BLaER1 treated with 17β-estradiol and CSF1 and Interleukin-3, amounts not matched to agents 10 nM and 100 nM (cell line): ENCODE data around the gene DYNC1LI1.

Experiments used
- H3K27ac ChIP-seq, 11 experiments: shearing (Covaris generic); formaldehyde crosslinking; 2 replicates each; pipeline ENCODE4 v1.8.1; 2022
- H3K27me3 ChIP-seq, 11 experiments: shearing (Covaris generic); formaldehyde crosslinking; 2 replicates each; pipeline ENCODE4 v1.8.1; 2022
- H3K36me3 ChIP-seq, 11 experiments: shearing (Covaris generic); formaldehyde crosslinking; 2 replicates each; pipeline ENCODE4 v1.8.1; 2022
- H3K4me1 ChIP-seq, 10 experiments: shearing (Covaris generic); formaldehyde crosslinking; 2 replicates each; pipeline ENCODE4 v1.8.1; 2022
- H3K4me2 ChIP-seq, 11 experiments: shearing (Covaris generic); formaldehyde crosslinking; 2 replicates each; pipeline ENCODE4 v1.8.1; 2022
- H3K4me3 ChIP-seq, 10 experiments: shearing (Covaris generic); formaldehyde crosslinking; 2 replicates each; pipeline ENCODE4 v1.8.1; 2022
- H3K9ac ChIP-seq, 11 experiments: shearing (Covaris generic); formaldehyde crosslinking; 2 replicates each; pipeline ENCODE4 v1.8.1; 2022
- H3K9me3 ChIP-seq, 11 experiments: shearing (Covaris generic); formaldehyde crosslinking; replicated peaks in 1 of 11; 2 replicates each; pipeline ENCODE4 v1.8.1; 2022
- H4K20me1 ChIP-seq, 11 experiments: shearing (Covaris generic); formaldehyde crosslinking; 2 replicates each; pipeline ENCODE4 v1.8.1; 2022
- Cebpa-rat ChIP-seq, 11 experiments: shearing (Covaris generic); IDR thresholded peaks; 2 replicates each; pipeline ENCODE4 v1.8.1; 2022

DYNC1LI1 gene

DNA sequence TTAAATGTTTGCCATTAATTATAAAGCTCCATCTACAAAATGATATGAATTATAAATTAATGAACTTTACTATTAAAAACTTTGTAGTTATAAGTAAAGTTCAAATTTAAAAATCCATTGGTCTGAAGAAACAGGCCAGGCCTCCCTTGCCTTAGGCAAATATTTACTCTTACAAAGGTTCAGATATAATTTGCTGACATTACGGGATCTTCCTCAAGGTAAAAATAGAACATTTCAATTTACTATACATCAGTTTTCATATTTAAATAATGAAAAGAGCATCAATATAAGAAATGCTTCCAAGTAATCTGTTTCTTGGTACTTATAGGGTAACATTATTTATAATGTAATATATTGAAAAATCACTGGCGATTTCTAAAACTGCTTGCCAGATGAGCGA is 71.7 kb downstream of the DYNC1LI1 start:
- peaks cover 28 to 77% (median 69%) of the 10 kb centered on the region in 11 experiments; a peak in 21 of 22 replicates for H4K20me1 ChIP-seq
- no peak overlapping the region for H3K27ac ChIP-seq
- peaks cover 49 to 87% (median 69%) of the 10 kb centered on the region in 10 experiments for H3K4me1 ChIP-seq
- TF ChIP-seq Cebpa-rat (IDR thresholded peaks at IDR 0.05): no peak
- peaks cover 12 to 62% (median 26%) of the 10 kb centered on the region in 11 experiments; a peak in 18 of 22 replicates for H3K36me3 ChIP-seq
- no peak overlapping the region for H3K4me3 ChIP-seq
- H3K27me3 ChIP-seq: no peaks in the 10 kb centered on the region
- no peak overlapping the region for H3K9ac ChIP-seq
- H3K9me3 ChIP-seq: peaks cover 0 to 5% (median 0%) of the 10 kb centered on the region in 11 experiments; a peak in 2 of 22 replicates
- H3K4me2 ChIP-seq: peak overlapping the region in 5 of 11 experiments; percentile 5 to 96 (median 77); a peak in 6 of 22 replicates

DNA sequence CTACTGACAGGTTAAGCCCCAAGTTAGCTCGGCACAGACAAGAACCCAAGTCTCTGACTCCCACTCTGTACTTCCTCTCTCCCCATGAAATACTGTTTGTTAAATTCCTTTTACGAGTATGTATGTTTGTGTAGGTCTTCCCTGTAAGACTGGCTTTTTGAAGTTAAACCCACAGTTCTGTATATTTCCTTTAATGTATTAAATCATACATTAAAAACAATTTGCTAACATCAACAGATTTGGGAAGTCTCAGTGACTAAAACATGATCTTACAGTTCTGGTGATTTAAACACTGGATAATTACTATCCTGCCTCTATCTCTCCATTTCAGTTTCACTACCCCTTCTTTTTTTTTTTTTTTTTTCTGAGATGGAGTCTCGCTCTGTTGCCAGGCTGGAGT is 72.4 kb downstream of the DYNC1LI1 start:
- H3K9me3 ChIP-seq: peaks cover 0 to 5% (median 0%) of the 10 kb centered on the region in 11 experiments; a peak in 2 of 22 replicates
- H3K4me1 ChIP-seq: peaks cover 47 to 87% (median 71%) of the 10 kb centered on the region in 10 experiments
- peak overlapping the region in 6 of 11 experiments; percentile 13 to 96 (median 38); a peak in 10 of 22 replicates for H3K4me2 ChIP-seq
- H3K36me3 ChIP-seq: peaks cover 12 to 69% (median 34%) of the 10 kb centered on the region in 11 experiments; a peak in 18 of 22 replicates
- H3K4me3 ChIP-seq: no peak overlapping the region
- no peaks in the 10 kb centered on the region for H3K27me3 ChIP-seq
- H4K20me1 ChIP-seq: peaks cover 35 to 84% (median 76%) of the 10 kb centered on the region in 11 experiments
- no peak for TF ChIP-seq Cebpa-rat (IDR thresholded peaks at IDR 0.05)
- 0 out of 22 replicates have a peak overlapping the region, but pooled peaks of 1 of the 11 experiments have one; percentile 13 for H3K9ac ChIP-seq
- H3K27ac ChIP-seq: peak overlapping the region in 2 of 11 experiments; percentile 21 to 47; a peak in 3 of 22 replicates

DNA sequence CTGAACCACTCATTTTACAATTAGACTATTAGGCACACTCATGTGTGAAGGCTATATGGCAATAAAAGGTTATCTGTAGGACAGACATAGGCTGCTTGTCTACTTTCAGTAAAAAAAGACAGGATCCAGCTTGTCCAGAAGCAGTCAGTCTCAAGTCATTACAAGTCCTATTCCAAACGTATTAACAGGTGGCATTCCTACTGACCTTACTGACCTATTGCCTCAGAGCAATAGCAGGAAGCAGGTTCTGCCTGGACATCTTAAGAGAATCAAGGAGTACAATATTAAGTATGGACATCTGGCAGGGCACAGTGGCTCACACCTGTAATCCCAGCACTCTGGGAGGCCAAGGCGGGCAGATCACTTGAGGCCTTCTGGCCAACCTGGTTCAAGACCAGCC is 75.0 kb downstream of the DYNC1LI1 start:
- H4K20me1 ChIP-seq: peaks cover 42 to 97% (median 86%) of the 10 kb centered on the region in 11 experiments
- peak overlapping the region; percentile 45 to 96 (median 61); a peak in 21 of 22 replicates for H3K4me2 ChIP-seq
- H3K4me3 ChIP-seq: peak overlapping the region in 1 of 10 experiments; percentile 16; a peak in 1 of 20 replicates
- H3K9me3 ChIP-seq: peaks cover 0 to 5% (median 0%) of the 10 kb centered on the region in 11 experiments; a peak in 2 of 22 replicates
- peaks cover 27 to 96% (median 53%) of the 10 kb centered on the region in 11 experiments; a peak in 21 of 22 replicates for H3K36me3 ChIP-seq
- no peaks in the 10 kb centered on the region for H3K27me3 ChIP-seq
- H3K9ac ChIP-seq: no peak overlapping the region
- no peak for TF ChIP-seq Cebpa-rat (IDR thresholded peaks at IDR 0.05)
- peaks cover 32 to 94% (median 58%) of the 10 kb centered on the region in 10 experiments for H3K4me1 ChIP-seq
- peak overlapping the region in 5 of 11 experiments; percentile 15 to 62 (median 49); a peak in 5 of 22 replicates for H3K27ac ChIP-seq

DNA sequence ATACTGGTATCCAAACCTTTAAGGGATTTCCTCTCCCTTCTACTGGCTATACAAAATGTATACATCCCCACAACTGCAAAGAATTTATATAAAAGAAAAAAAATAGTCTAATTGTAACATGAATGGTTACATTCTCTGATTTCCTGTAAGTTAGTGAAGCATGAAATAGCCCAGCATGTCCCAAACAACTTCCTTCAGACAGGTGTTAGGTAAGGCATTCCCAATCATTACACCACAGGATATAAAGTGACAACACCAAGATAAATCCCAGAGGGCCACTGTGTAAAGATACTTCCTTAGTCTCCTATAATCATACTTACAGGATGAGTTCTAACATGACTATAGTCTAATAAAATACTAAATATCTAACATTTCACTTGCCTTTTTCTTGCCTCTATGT is 75.6 kb downstream of the DYNC1LI1 start:
- peak overlapping the region in 5 of 11 experiments; percentile 15 to 62 (median 49); a peak in 5 of 22 replicates for H3K27ac ChIP-seq
- H3K9ac ChIP-seq: no peak overlapping the region
- peaks cover 27 to 88% (median 53%) of the 10 kb centered on the region in 10 experiments for H3K4me1 ChIP-seq
- no peaks in the 10 kb centered on the region for H3K27me3 ChIP-seq
- H3K4me3 ChIP-seq: peak overlapping the region in 1 of 10 experiments; percentile 16; a peak in 1 of 20 replicates
- H3K36me3 ChIP-seq: peaks cover 26 to 93% (median 53%) of the 10 kb centered on the region in 11 experiments; a peak in 21 of 22 replicates
- H3K9me3 ChIP-seq: peaks cover 0 to 5% (median 0%) of the 10 kb centered on the region in 11 experiments; a peak in 2 of 22 replicates
- H4K20me1 ChIP-seq: peaks cover 40 to 96% (median 81%) of the 10 kb centered on the region in 11 experiments
- H3K4me2 ChIP-seq: peak overlapping the region; percentile 45 to 96 (median 61); a peak in 19 of 22 replicates
- no peak for TF ChIP-seq Cebpa-rat (IDR thresholded peaks at IDR 0.05)

DNA sequence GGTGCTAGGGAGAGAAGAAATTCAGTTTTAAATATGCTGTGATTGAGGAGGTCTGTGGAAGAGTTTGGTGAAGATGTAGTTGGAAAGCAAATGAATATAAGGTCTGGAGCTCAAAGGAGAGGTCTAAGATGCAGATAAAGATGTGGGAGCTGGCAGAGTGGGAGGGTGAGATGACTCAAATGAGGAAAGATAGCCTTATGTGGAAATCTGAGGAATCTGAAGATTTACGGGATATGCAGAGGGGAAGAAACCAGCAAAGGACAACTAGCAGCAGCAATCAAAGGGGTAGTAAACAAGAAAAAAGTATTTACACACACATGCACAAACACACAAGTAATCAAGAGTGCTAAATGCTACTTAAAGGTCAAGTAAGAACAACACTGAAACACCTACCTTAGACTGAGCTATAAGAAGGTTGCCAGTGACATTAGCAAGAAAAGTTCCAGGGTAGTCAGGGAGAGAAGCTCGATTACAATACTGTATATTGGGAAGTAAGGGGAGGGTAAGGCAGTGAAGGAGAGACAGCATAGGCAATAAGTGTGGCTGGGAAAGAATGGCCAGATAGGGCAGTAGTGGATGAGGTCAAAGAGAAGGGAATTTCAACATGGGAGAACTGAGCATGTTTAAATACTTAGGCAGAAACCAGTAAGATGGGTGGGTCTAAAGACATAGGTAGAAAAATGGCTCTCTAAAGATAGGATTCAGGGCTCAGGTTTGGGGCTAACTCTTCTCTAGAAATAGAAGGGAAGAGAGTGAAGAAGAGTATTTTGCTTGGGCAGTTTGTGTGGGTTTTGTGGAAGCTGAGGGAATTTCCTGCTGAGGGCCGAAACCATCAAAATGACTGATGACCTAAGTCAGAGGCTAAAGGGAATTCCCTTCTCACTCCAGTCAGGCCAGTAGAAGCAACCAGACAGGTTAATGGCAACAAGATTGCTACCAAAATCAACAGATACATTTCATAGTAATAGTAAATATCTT is 76.9 kb downstream of the DYNC1LI1 start:
- Histone ChIP-seq H3K9me3 (peaks cover 0 to 5% (median 0%) of the 10 kb centered on the region in 11 experiments; a peak in 2 of 22 replicates), H3K4me3 (no peak overlapping the region), H4K20me1 (peaks cover 39 to 87% (median 68%) of the 10 kb centered on the region in 11 experiments; a peak in 20 of 22 replicates), H3K27me3 (no peaks in the 10 kb centered on the region), H3K9ac (no peak overlapping the region), H3K27ac (peak overlapping the region in 3 of 11 experiments; percentile 10 to 32 (median 18); a peak in 3 of 22 replicates), H3K4me2 (peak overlapping the region in 10 of 11 experiments; percentile 25 to 96 (median 62); a peak in 20 of 22 replicates), H3K4me1 (peaks cover 22 to 75% (median 45%) of the 10 kb centered on the region in 10 experiments), H3K36me3 (peaks cover 29 to 94% (median 57%) of the 10 kb centered on the region in 11 experiments; a peak in 21 of 22 replicates)
- TF ChIP-seq Cebpa-rat (IDR thresholded peaks at IDR 0.05): no peak

DNA sequence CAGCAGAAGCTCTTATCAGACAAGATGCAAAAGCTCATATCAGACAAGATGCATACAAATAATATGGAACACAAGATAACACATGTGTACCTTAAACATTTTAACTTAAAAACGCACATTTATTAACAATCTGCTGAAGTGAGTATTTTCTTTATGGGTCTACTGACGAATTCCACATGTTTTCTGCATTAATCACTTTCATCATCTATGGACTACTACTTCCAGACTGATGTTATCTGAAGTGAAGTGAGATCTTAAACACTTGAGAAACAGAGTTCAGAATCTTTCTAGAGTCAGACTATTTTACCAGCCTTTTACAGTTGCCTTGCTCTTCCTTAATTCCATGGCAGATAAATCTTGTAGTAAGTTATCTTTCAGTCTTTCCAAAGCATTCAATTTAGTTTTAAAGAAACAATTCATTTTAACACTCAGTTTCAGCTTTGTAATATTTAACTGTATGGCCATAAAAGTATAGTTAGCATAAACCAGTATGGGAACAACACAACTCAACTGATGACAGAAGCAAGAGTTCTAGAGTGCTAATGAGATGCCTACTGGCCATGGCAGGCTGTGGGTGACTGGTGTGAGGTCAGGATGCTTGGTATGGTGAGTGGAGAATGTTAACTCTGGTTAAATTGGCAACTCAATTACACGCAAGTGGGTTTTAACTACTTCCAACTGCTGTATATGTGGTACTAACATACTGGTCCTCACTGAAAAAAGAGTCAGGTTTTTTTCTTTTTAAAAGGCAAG is 77.8 kb downstream of the DYNC1LI1 start:
- TF ChIP-seq Cebpa-rat (IDR thresholded peaks at IDR 0.05): no peak
- H3K4me2 ChIP-seq: peak overlapping the region in 3 of 11 experiments; percentile 49 to 96 (median 80); a peak in 6 of 22 replicates

DNA sequence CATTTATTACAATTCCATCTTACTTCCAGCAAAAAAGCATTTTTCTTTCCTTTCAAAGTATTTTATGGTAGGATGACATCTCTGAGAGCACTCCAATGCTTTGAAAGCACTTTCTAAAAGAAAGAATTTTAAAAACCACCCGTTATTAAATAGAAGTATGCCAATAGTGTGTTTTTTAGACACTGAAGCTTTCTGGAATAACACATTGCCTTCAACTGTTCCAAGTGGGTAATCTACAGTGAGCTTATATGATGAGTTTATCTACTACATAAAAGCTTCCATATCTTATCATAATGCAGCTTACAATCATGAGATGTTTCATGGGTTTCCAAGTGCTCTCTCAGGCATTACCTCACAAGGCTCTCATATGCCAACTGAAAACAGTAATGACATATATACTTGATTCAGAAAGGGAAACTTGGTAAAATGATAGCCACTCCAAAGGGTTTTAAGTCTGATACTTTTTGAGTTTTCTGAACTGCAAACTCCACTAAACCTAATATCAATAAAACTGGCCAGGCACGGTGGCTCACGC is 82.1 kb downstream of the DYNC1LI1 start:
- H3K36me3 ChIP-seq: peaks cover 60 to 91% (median 77%) of the 10 kb centered on the region in 11 experiments
- H3K4me3 ChIP-seq: no peak overlapping the region
- no peak overlapping the region for H3K4me2 ChIP-seq
- no peak overlapping the region for H3K27ac ChIP-seq
- no peak for TF ChIP-seq Cebpa-rat (IDR thresholded peaks at IDR 0.05)
- H3K27me3 ChIP-seq: no peaks in the 10 kb centered on the region
- H4K20me1 ChIP-seq: peaks cover 21 to 38% (median 27%) of the 10 kb centered on the region in 11 experiments; a peak in 20 of 22 replicates
- peaks cover 0 to 3% (median 0%) of the 10 kb centered on the region in 11 experiments; a peak in 1 of 22 replicates for H3K9me3 ChIP-seq
- H3K9ac ChIP-seq: no peak overlapping the region
- peaks cover 1 to 49% (median 13%) of the 10 kb centered on the region in 10 experiments; a peak in 17 of 20 replicates for H3K4me1 ChIP-seq

More for the DNA sequence above, 77.8 kb downstream of the DYNC1LI1 start:
- Histone ChIP-seq H3K27me3 (no peaks in the 10 kb centered on the region), H3K9ac (no peak overlapping the region), H3K9me3 (peaks cover 0 to 5% (median 0%) of the 10 kb centered on the region in 11 experiments; a peak in 2 of 22 replicates), H3K27ac (no peak overlapping the region), H3K36me3 (peaks cover 36 to 94% (median 65%) of the 10 kb centered on the region in 11 experiments), H3K4me3 (no peak overlapping the region), H4K20me1 (peaks cover 39 to 78% (median 62%) of the 10 kb centered on the region in 11 experiments; a peak in 20 of 22 replicates), H3K4me1 (peaks cover 22 to 66% (median 37%) of the 10 kb centered on the region in 10 experiments)
